NCI-H1417 treated with DMSO at 0.1 percent for 48 hours (cell line): ENCODE measurements around the gene FAM24A.
"Not testable (repeated sequence)": the region's sequence is repeated elsewhere in the genome, so short reads cannot be mapped to it uniquely, and the experiment has no call there.

Experiments
- DNase-seq: peaks from one replicate; lab custom pipeline; 2025; lab: John Stamatoyannopoulos, UW

Gene FAM24A

DNA sequence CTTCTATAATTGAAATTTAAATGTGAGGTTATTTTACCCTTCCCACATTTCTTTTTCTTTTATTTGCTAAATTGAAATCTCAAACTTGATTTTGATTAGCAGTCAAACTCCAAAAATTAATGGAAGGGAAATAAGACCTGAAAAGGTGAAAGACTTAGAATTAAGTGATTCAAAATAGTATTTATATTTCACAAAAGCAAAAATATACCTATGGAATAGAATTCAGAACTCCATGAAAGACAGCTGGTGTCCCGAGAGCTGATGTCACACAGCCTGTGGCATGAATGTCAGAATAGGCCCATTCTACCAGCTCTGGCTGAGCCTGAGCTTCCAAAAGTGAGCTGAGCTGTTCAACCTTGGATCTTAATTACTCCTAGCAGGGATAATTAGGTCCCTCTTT is at the start of gene FAM24A:
Gene FAM24A, plus strand, starts transcription at position 301 of the 400 bp plus-strand sequence. CDS start 1,025 bp downstream, outside the sequence.
- DNase-seq: no peak

GRCh38 chr10:122861711-122862161 is 48.7 kb upstream of the FAM24A start:
- DNase-seq: no peak

DNA sequence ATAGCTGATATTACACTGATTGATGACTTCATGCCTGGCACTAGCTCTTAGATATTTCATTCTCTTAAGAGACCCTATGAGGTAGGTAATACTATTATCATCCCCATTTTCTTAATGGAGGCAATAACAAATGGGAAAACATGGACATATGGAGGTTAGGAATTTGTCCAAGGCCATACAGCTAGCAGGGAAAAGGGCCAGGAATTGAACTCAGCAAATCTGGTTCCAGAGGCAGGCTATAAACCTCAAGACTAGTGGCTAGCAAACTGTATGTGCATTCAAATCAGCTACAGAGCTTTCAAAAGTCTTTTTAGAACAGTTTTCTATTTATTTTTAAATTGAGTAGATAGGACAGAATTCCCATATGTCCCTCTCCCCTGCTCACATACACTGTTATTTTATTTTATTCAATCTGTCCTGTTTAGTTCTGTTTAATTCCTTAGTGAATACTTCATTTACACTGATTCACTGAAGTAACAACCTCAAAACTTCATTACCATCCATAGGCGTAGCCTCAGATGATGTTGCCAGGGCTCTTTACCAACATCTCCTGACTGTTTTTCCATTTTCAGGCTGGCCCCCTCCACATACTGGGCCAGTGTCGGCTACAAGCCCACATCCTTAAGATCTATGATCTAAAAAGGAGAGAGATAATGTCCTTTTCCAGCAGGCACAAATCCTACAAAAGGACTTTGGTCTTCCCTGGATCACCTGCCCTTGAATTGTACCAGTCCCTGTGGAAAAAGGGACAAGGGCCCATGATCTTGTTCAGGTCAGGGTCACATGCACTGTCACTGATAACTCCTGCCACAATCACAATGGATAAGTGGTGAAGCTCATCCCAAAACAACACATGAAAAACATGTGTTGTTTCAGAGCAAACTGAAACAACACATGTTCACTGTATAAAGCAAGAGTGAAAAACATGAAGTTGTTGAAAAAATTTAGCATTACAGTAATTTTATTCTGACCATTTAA is 46.9 kb upstream of the FAM24A start:
- no peak for DNase-seq

DNA sequence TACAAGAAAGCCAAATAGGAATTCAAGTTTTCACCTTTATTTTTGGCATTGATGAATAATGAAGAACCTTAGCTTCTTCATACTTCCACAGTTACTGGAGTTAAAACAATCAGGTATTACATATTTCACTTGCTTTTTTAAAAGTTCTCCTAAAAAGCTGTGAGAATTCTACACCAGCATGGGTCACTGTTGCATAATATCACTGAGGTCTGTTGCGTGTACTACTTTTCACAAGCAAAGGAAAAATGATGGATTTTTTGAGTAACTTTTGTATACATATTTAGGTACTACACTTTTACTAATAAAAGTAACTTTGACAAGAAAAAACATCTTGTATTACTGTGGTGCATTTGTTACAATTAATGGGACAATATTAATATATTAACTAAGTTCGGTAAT is 46.2 kb upstream of the FAM24A start:
- DNase-seq: no peak

DNA sequence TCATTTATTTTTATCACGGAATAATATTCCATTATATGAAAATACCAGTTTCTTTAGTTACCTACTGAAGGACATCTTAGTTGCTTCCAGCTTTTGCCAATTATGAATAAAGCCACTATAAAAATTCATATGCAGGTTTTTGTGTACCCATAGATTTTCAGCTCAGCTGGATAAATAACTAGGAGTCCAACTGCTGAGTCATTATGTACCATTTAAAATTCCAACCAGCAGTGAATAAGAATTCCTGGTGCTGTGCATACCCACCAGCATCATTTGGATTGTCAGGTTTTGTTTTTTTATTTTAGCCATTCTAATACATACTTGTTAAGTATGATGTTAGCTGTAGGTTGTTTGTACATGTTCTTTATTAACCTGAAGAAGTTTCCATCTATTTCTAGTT is 45.5 kb upstream of the FAM24A start:
- DNase-seq: no peak

DNA sequence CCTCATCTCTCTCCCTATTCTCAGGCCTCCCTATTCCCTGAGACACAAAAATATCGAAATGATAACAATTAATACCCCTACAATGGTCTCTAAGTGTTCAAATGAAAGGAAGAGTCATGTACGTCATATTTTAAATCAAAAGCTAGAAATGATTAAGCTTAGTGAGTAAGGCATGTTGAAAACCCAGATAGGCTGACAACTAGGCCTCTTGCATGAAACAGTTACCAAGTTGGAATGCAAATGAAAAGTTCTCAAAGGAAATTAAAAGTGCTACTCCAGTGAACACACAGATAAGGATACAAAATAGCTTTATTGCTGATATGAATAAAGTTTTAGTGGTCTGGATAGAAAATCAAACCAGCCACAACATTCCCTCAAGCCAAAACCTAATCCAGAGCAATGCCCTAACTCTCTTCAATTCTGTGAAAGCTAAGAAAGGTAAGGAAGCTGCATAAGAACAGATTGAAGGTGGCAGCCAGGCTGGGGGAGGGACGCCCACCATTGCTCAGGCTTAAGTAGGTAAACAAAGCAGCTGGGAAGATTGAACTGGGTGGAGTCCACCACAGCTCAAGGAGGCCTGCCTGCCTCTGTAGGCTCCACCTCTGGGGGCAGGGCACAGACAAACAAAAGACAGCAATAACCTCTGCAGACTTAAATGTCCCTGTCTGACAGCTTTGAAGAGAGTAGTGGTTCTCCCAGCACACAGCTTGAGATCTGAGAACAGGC is 43.5 kb upstream of the FAM24A start:
- not testable (repeated sequence) for DNase-seq

DNA sequence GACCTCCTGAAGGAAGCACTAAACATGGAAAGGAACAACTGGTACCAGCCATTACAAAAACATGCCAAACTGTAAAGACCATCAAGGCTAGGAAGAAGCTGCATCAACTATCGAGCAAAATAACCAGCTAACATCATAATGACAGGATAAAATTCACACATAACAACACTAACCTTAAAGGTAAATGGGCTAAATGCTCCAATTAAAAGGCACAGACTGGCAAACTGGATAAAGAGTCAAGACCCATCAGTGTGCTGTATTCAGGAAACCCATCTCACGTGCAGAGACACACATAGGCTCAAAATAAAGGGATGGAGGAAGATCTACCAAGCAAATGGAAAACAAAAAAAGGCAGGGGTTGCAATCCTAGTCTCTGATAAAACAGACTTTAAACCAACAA is 41.6 kb upstream of the FAM24A start:
- not testable (repeated sequence) for DNase-seq

DNA sequence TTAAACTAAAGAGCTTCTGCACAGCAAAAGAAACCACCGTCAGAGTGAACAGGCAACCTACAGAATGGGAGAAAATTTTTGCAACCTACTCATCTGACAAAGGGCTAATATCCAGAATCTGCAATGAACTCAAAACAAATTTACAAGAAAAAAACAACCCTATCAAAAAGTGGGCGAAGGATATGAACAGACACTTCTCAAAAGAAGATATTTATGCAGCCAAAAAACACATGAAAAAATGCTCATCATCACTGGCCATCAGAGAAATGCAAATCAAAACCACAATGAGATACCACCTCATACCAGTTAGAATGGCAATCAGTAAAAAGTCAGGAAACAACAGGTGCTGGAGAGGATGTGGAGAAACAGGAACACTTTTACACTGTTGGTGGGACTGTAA is 38.5 kb upstream of the FAM24A start:
- not testable (repeated sequence) for DNase-seq

DNA sequence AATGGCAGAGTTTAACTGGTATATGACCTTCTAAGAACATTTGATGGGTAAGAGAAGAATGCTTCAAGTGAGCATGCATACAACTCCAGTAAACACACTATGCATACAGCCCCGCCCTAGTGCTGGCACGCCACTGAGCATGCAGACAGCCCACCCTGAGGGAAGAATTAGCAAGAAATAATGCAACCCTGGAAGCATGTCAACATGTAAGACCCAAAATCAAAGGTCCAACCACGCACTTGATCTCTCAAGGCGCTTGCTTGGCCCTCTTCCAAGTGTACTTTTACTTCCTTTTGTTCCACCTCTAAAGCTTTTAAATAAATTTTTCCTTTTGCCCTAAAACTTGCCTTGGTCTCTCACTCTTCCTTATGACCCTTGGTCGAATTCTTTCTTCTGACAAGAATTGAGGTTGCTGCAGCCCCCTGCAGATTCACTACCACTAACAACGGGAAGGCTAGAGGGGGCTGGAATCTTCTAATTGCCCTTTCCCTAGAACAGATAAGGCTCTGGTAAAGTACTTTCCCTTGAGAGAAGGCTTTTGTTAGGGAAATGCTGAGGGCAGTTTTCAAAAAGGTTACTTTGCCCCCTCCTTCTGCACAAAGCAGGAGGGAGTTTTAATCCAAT is 34.5 kb upstream of the FAM24A start:
- no peak for DNase-seq

DNA sequence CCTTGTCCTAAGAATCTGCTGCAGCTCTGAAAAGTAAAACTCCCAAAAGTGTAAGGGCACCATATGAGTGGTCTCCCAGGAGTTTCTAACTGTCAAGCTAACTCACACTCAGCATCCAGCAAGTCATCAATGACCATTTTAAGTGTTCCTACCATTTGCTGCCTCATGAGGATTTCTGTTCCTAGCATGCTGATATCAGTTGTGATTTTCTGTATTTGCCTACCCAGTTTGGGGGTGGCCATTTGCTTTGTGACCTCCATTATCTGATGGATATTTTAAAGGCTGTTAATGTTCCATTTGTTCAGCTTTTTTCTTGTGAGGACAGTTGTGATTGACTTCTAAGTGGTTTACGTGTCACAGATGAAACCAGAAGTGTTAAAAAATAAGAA is 33.9 kb upstream of the FAM24A start:
- no peak for DNase-seq

- no peak for DNase-seq
Observed at GRCh38 chr10:122877264-122877663, 33.1 kb upstream of the FAM24A start.

DNA sequence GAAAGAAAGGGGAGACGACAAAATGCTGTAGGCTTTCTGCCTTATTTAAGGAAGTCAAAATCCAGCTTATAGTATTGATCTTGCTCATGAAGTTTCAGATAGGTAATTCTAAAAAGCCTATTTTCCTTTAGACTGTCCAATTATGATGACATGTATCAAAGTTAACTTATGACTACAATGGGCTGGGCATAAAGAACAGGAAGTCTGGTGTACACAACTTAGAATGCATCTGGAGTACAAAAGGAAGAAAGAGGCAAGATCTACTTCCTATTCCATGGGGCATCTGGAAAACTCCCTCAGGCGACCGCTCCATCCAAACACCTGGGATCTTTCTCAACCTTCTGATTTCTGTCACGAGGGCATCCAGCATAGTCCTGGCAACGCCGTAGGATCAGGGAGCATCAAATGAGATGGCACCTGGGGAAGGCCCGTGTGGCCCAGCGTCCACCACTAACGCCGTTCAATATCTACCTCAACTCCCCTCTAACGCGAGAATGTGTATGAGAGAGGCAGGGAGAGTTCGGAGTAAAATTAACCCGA is 31.5 kb upstream of the FAM24A start:
- DNase-seq: peak; percentile 13

- peak; percentile 80 for DNase-seq
Observed at GRCh38 chr10:122879339-122880273, 30.8 kb upstream of the FAM24A start, which contains the start of gene FAM24B. FAM24B (minus strand) TSS chr10:122879581; CDS start chr10:122850515, 29,066 bp downstream.

- DNase-seq: no peak
Observed at GRCh38 chr10:122882766-122883165, 27.6 kb upstream of the FAM24A start.

DNA sequence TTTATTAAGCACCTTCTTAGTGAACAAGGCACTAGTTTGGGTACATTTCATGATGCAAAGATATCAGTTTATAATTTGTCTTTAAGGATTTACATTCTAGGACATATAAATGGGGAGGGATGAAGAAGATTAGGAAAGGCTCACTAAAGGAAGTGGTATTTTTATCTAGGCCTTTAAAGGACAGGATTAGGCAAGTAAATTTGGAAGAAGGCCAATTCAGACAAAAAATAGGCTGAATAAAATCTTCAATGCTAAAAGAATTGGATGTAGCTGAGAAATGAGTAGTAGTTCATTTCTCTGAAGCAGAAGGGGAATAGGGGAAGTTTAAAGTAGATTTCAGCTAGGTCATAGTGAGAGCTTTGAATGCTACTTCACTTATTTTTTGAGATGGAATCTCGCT is 26.2 kb upstream of the FAM24A start:
- DNase-seq: no peak

DNA sequence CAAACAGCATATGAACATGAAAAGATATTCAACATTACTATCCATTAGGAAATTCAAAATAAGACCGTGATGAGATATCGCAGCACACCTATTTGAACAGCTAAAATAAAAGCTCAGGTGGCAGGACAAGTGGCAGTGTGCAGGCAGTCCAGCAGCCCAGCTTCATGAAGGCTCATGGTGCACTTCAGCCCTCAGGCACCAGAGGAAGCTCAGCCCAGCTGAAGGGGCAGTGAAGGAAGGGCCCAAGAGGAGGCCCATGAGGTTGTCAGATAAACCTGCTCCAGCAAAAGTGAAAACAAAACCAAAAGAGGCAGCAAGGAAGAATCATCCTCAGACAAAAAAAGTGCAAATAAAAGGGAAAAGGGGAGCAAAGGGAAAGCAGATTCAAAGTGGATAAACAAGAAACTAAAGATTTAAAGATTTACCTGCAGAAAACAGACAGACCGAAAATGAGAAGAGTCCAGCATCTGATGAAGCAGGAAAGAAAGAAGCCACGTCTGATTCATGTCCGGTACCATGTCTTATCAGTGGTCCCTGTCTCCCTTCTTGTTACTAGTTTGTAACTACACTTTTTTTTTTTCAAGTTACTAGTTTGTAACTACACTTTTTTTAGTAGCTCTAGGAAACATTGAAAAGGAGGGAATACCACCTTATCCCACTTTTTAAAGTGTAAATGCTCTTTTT is 16.0 kb upstream of the FAM24A start:
- DNase-seq: no peak

DNA sequence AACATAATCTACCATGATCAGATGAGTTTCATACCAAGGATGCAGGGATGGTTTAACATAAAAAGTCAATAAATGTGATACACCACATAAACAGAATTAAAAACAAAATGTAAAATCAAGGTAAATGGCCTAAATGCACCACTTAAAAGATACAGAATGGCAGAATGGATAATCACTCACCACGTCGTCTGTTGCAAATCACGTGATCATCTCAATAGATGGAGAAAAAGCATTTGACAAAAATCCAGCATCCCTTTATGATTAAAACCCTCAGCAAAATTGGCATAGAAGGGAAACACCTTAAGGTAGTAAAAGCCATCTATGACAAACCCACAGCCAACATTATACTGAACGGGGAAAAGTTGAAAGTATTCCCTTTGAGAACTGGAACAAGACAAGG is 6.5 kb upstream of the FAM24A start:
- not testable (repeated sequence) for DNase-seq

GRCh38 chr10:122911889-122912484 is 1.6 kb downstream of the FAM24A start:
- DNase-seq: no peak

- no peak for DNase-seq
Observed at GRCh38 chr10:122915700-122916099, 5.3 kb downstream of the FAM24A start.

DNA sequence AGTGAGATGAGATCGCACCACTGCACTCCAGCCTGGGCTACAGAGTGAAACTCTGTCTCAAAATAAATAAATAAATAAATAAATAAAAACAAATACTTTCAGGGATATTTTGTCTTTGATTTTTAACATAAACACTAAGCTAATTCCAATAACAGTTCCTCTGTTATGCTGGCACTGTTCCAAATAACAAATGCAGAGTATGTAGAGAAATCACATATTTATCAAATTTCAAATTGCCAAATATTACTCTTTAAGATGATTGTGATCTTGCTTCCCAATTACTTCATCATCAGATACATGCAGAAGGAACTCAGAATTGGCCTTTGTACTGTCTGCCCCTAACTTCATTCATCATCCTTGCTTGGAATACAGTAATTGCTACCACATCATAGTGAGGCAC is 19.7 kb downstream of the FAM24A start:
- DNase-seq: no peak
